IMR-90 (cell line): ENCODE data around the gene POGK.

ENCODE experiments used
- CEBPB ChIP-seq: IDR thresholded peaks from 2 replicates; pipeline ENCODE4 v1.6.1; 2012; ENCODE audit warnings: low read depth, low read length, improper control_type of control experiment
- CTCF ChIP-seq: conservative IDR thresholded peaks from 2 replicates; pipeline ENCODE4 v1.5.1; 2012; ENCODE audit warnings: mild to moderate bottlenecking, low read depth, low read length, improper control_type of control experiment
- POLR2A ChIP-seq: IDR thresholded peaks from 2 replicates; pipeline ENCODE4 v1.6.1; 2012; ENCODE audit warnings: mild to moderate bottlenecking, low read depth, low read length
- SMC3 ChIP-seq: fragments of 150-350 bp; IDR thresholded peaks from 2 replicates; pipeline ENCODE4 v1.6.1; 2016; ENCODE audit warnings: low read depth, mild to moderate bottlenecking, antibody characterized with exemption, low read length, moderate library complexity

GRCh38 chr1:166808952-166809351 lies 30.3 kb upstream of the POGK start:
- TF ChIP-seq POLR2A (no peak), CTCF (no peak), CEBPB (no peak), SMC3 (no peak)
